NCI-H446 treated with DMSO at 0.1 percent for 48 hours (cell line): ENCODE data around the gene TMEM44.
"Not testable (repeated sequence)": the region's sequence is repeated elsewhere in the genome, so short reads cannot be mapped to it uniquely, and the experiment has no call there.

Experiments used
- DNase-seq: peaks from one replicate; lab custom pipeline; 2025; lab: John Stamatoyannopoulos, UW

The TMEM44 gene

DNA sequence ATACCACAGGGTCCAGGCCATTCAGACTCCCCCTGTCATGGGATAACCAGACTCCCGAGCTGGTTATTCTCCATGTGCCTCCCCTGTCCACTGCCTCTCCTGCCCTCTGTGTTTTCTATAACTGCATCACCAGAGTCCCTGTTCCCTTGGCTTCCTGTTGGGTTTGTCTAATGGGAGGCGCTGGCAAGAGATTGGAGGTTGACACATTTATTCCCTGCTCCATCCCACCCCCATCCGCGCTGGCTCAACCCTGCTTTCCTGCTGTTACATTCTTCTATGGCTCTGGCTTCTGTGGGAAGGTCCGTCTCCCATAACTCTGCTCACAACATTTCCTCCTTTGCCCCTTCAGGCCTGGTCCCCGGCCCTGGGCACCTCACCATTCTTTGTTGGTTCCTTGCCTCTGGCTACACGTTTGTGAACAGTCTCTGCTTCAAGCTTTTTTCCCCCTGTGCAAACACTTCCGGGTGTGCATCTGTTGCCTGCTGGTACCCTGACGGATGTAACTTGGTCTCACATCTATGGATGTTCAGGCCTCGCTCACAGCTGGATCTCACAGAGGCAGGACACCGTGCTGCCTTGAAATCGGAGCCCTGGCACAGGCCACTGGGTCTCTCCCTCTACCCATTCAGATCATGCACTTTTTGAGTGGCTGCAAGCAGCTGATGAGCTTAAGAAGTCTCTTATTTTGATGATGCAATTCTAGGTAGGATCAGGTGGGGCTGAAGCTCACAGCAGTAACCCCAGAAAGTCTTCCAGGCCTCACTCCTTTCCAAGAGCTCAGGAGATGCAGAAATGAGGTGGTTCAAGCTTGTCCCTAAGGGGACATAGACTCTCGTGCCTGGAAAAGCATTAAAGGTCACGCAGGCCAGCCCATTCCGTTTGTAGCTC is 77.8 kb downstream of the TMEM44 start:
- no peak for DNase-seq

DNA sequence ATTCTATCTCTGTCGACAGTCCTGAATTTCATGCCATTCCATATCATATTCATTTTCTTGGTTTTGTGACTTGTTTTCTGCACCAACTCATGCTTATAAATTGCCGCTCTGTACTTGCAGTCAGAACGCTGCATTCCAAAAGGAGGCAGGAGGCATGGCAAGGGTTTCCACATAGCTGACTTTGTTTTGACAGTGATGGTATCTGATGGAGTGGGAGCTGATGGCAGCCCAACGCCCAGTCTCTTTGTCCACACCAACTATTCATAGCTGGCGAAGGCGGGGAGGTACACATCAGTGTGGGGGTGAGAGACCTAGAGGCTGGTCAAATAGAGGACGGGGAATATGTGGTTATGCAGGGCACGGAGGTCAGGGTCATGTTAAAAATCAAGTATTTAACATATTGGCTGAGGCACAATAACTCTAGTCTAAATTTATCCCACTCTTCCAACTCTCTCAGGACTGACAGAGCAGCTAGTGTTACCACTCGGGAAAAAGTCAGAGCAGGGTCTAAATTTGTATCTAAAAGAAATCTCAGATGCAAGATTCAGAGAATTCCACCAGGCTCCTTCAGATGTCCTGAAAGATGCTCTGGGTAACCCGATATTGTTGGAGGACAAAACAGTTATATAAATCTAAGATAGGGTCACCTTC is 78.6 kb downstream of the TMEM44 start:
- DNase-seq, result no peak

DNA sequence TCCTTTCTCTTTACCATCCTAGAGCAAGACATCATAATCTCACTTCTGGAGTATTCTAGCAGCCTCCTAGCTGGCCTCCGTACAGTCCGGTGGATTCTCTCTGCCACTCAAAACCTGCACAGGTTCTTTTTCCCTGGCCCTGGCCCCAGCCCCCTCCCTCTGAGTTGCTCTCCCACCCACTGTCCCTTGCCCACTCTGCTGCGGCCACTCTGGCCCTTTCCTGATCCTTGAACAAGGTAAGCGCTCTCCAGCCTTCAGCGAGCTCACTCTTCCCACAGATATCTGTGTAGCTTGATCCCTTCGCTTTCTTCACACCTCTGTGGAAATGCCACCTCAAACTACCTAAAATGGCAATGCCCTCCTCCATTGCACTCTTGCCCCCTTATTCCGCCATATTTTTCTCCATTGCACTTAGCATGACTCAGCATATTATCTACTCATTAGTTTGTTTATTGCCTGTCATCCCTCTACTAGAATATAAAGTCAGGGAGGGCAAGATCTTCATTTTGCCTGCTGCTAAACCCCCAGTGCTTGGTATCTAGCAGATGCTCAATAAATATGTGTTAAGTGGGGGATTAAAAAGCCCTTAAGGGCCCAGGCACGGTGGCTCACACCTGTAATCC is 80.8 kb downstream of the TMEM44 start:
- DNase-seq, result no peak

DNA sequence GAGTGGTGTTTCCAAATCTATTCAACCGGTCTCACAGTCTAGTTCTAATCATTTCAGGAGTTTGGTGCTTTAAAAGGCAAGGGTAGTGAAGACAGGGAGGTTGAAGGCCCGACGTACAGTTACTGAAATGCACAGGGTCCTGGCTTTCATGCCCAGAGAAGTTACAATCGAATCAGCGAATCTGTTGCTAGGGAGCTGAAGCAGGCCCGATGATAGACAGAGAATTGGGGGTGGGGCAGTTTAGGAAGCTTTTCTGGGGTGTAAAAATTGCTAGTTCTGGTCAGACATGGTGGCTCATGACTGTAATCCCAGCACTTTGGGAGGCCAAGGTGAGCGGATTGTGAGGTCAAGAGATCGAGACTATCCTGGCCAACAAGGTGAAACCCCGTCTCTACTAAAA is 83.4 kb downstream of the TMEM44 start:
- no peak for DNase-seq

DNA sequence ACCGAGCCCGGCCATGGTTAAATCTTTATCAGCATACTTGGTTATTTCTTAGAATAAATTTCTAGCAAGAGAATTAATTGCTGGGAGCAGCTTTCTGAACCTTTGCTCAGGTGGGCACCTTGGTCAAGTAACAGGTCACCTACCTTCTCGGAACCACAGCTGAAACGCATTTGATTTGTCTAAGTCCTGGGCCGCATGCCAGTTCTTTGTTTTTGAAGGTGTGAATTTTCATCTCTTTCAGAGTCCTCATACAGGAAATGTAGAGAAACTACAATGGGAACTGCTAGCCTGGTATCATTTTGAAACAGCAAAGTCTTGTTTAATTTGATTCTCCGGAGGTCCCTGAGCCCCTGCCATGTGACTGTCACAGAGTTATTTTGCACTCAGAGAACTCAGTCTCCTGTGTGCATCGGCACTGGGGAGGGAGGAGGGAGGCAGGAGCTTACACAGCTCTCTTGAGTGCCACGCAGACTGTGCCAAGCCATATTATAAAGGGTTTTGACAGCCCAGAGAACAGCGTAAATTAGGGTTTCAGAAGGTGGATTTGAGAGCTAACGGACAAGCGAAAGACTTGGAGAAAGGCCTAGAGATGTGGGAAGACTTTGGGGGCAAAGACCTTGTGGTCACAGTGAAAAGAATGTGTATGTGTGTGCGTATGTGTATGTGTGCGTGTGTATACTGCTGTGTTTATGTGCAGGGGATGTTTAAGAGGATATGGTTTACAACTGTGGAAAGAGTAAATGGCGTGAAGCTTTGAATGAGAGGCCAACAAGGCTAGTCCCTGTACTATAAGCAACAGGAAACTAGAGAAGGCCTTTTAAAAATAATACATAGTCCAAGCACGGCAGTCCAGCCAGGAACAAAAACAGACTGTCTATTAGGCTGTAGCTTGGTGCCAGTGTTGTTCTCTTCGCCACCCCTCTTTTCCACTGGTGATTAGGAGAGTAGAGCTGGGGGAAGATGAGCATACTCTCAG is 84.6 kb downstream of the TMEM44 start:
- DNase-seq, result no peak

DNA sequence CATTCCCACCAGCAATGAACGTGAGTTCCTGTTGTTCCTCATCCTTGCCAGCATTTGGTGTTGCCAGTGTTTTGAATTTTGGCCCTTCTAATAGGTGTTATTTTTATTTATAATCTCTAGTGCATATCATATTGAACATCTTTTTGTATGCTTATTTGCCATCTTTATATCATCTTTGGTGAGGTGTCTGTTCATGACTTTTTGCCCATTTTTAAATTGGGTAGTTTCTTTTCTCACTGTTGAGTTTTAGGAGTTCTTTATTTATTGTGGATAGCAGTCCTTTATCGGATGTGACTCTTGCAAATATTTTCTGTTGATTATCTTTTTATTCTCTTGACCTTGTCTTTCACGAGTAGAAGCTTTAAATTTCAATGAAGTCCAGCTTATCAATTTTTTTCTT is 86.2 kb downstream of the TMEM44 start:
- DNase-seq, result no peak

DNA sequence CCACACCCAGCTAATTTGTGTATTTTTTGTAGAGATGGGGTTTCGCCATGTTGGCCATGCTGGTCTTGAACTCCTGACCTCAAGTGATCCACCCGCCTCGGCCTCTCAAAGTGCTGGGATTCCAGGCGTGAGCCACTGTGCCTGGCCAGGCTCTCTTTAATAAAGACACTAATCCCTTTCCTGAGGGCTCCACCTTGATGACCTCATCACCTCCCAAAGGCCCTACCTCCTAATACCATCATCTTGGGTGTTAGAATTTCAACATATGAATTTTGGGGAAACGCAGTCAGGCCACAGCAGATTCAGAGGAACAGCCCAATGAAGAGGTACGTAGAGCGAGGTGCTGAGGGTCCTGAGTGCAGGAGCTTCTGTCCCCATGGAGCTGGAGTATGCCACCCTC is 87.7 kb downstream of the TMEM44 start:
- not testable (repeated sequence) for DNase-seq

DNA sequence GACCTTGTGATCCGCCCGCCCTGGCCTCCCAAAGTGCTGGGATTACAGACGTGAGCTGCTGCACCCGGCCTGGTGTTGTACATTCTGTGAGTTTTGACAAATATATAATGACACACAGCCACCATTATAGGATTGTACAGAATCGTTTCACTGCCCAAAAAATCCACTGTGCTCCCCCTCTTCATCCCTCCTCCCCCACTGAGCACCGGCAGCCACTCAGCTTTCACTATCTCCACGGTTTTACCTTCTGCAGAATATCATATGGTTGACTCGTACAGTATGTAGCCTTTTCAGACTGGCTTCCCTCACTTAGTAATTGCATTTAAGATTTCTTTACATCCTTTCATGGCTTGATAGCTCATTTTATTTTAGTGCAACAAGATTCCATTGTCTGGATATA is 89.7 kb downstream of the TMEM44 start:
- DNase-seq, result no peak

DNA sequence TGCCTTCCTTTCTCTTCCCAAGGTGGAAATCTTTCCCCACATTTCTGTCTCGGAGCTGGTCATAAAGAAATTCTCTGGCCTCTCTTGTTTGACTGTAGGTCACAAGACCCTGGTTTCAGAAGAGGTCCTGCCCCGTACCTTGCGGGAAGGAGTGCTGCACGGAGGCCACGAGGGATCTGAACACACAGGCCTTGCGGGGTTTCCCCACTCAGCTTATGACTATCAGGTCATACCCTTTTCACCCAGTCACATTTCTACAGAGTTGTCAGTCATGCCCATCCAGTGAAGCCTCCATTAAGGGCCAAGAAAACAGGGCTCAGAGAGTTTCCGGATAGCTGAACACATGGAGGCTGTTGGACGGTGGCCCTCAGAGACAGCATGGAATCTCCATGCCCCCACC is 91.7 kb downstream of the TMEM44 start:
- DNase-seq, result no peak

DNA sequence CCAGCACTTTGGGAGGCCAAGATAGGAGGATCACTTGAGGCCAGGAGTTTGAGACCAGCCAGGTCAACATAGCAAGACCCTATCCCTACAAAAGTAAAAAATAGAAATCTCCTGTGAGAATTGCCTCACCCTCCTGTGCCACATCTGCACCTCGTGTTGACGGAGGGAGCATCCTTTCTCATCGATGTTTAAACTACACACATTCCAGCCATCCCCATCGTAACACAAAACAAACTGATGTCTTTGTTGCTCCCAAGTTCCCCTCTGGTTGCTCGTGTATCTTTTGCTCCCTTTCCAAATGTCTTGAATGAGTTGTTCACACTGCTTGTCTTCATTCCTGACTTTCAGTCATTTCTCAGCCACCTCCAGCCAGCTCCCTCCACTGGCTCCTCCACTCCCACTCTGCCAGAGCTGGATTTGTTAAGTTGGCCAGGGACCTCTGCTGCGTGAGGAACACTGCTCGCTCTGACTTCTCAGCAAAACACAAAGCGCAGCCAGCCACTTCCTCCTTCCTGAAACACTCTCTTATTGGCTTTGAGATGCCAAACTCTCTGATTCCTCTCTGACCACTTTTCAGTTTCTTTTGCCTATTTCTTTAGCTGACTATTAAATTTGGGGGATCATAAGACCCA is 92.8 kb downstream of the TMEM44 start:
- no peak for DNase-seq

DNA sequence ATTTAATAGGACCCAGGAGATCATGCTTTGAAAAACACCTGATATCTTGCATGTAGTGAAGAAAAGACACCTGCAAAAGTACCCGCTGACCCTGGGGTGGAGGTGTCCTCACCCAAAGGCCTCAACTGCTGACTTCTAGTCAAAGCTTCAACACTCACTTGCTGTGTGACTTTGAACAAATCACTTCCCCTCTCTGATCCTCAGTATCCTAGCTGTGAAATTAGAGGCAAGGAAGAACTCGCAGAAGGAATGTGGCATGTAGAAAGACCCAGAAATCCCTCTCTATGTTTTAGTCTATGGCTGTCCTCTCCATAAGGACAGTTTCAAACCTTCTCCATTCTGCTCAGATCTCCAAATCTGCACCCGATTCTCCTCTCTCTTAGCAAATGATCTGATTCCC is 93.7 kb downstream of the TMEM44 start:
- no peak for DNase-seq

DNA sequence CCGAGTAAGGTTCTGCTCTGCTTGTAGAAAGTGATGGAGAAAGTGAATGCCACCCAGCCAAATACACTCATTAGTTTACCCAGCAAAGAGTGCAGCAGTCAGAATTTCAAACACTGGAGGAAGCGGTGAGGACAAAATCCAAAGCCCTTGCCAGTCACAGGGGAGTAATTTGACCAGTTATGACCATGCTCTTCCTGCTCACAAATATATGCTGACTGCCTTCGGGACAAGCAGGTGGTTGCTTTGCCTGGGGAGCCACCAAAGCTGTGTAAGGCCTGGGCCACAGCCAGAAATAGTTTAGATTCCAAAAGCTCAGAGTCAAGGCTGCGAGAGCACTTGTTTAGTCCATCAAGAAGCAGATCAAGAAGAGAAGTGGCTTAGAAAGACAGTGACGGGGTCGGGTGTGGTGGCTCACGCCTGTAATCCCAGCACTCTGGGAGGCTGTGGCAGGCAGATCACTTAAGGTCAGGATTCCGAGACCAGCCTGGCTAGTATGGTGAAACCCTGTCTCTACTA is 95.4 kb downstream of the TMEM44 start:
- peak; percentile 32 for DNase-seq
